Small intestine (tissue), 7 donors: Measurements from ENCODE around the gene PRKCE. TPM values are rescaled to one million over a fixed set of nuclear protein-coding genes. Genes with fewer than 3 reads are reported as not detected.
A peak's percentile ranks its signal among the peaks of the same experiment; 100 is the strongest.

Experiments used
- DNase-seq, 2 donors: peaks; one replicate each; pipeline versions ENCODE4 v3.0.0 to v3.0.0-alpha.2; 2013
- FAIRE-seq: peaks from 2 replicates; lab custom pipeline; 2012; peaks lifted over from hg19 to GRCh38; lab: Jason Lieb, UNC
- H3K27ac ChIP-seq, 3 donors: one replicate each; pipeline ENCODE4 v1.5.1; 2013; ENCODE audit warnings: low read length in 2 of 3, mild to moderate bottlenecking in 2 of 3, control low read depth in 1 of 3, inconsistent platforms in 1 of 3, low read depth in 1 of 3, moderate library complexity in 1 of 3
- H3K27me3 ChIP-seq, 3 donors: one replicate each; pipeline ENCODE4 v1.6.1; 2013; ENCODE audit warnings: low read length in 3 of 3, inconsistent platforms in 1 of 3; ENCODE audit not compliant: control insufficient read depth in 3 of 3, insufficient read depth in 3 of 3
- H3K36me3 ChIP-seq, 3 donors: one replicate each; pipeline ENCODE4 v1.6.1; 2013; ENCODE audit warnings: low read length in 3 of 3, inconsistent platforms in 1 of 3, low read depth in 1 of 3, mild to moderate bottlenecking in 1 of 3, moderate library complexity in 1 of 3; ENCODE audit not compliant: control insufficient read depth in 3 of 3, insufficient read depth in 2 of 3
- H3K4me1 ChIP-seq, 3 donors: one replicate each; pipeline ENCODE4 v1.6.1; 2013; ENCODE audit warnings: low read length in 2 of 3, inconsistent platforms in 1 of 3, low read depth in 1 of 3, mild to moderate bottlenecking in 1 of 3, moderate library complexity in 1 of 3; ENCODE audit not compliant: control insufficient read depth in 3 of 3, insufficient read depth in 2 of 3
- H3K4me3 ChIP-seq, 3 donors: one replicate each; pipeline ENCODE4 v1.5.1; 2013; ENCODE audit warnings: low read length in 3 of 3, control low read depth in 1 of 3, inconsistent platforms in 1 of 3, low read depth in 1 of 3, mild to moderate bottlenecking in 1 of 3, moderate library complexity in 1 of 3
- H3K9me3 ChIP-seq, 2 donors: one replicate each; pipeline ENCODE4 v1.6.1; 2013; ENCODE audit warnings: low read depth in 1 of 2, low read length in 1 of 2; ENCODE audit not compliant: control insufficient read depth in 2 of 2, insufficient read depth in 1 of 2
- WGBS, 3 donors: extraction: QIAGEN DNeasy Blood & Tissue Kit; methylation state at CpG; one replicate each; pipeline ENCODE4 v1.1.7; 2013; 5-methylcytosine and 5-hydroxymethylcytosine counted together
- polyA plus RNA-seq, 4 donors: library from polyadenylated mRNA; stranded (reverse) in 3 of 4; unstranded in 1 of 4; fragments of 200-250 nt in 3 of 4; fragments of 120-200 nt in 1 of 4; gene quantifications; one replicate each; pipeline versions ENCODE4 v1.2.1 to v1.2.3, GENCODE V29; 2013
- donor health status: healthy with polysubstance abuse.
- donor health status: control.
- donor health status: control.
- donor health status: Bipolar disorder and iron deficiency.
- donor health status: healthy.

PRKCE gene
- polyA plus RNA-seq, 4 donors, result 2.2 to 7.1 (median 5.4) TPM

DNA sequence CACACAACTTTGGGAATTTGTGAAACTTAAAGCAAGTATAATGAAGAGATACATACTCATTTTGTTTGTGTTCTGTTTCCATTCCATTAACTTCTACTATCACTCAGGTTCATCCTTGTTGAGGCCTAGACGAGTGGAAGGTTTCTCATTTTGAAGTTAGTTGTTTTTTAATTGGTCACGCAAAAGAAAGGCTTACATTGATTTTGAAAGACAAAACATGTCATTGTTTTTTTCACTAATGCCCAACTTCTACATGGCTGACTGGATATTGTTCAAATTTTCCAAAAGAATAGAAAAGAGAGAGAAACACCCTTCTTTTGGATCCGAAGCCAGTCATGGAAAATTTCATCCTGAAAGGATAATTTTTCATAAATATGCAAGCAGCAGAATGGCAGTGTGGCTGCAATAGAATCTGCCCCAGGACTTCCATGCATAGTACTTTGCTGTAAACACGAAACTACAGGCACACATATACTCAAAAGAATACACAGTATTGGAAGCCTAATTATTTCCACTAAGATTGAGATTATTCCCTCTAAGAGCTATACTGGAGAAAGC, 27.4 kb downstream of the PRKCE start:
- Histone ChIP-seq H3K4me1 (peaks cover 10 to 48% (median 23%) of the 10 kb centered on the region in 3 donors), H3K27ac (no peak overlapping the region), H3K27me3 (no peaks in the 10 kb centered on the region), H3K4me3 (no peak overlapping the region), H3K9me3 (no peaks in the 10 kb centered on the region), H3K36me3 (no peaks in the 10 kb centered on the region)
- WGBS, 3 donors, result 90 to 95% (median 93%) methylated on average over 4 of the region's 4 CpGs
- FAIRE-seq (no peak), DNase-seq (no peak)

DNA sequence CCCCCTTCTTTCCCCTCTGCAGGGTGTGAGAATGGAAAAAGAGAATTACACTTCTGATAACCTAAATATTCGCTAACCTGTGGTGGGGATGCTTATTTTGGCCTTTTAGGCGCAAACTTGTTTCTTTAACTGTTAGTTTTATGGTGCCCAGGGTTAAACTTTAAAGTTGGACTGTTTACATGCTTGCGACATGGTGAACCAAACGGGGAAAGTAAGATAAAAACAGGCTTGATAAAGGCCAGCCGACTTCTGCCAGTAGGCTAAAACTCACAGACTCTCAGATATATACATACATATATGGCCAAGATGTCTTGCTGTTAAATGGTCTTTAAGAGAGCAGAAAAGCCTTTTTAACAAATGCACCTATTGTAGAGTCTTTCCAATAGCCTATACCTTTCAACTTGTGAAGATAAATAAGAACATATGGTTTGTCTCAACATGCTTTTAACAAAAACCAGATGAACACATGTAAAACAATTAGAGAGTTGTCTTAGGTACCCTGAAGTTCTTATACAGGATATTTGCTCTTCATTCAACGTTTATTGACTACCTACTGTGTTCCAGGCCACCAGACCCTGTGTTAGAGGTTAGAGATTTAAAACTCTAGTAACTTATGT, 29.0 kb downstream of the PRKCE start:
- Histone ChIP-seq H3K9me3 (no peaks in the 10 kb centered on the region), H3K27ac (peak overlapping the region in 1 of 3 donors; percentile 29), H3K4me3 (no peak overlapping the region), H3K36me3 (no peaks in the 10 kb centered on the region), H3K27me3 (no peaks in the 10 kb centered on the region), H3K4me1 (peaks cover 11 to 33% (median 14%) of the 10 kb centered on the region in 3 donors)
- 18 to 58% (median 25%) methylated on average over 6 of the region's 6 CpGs for WGBS, 3 donors
- FAIRE-seq (no peak), DNase-seq (peak; percentile 46 to 56)

- H3K4me1 ChIP-seq, result peaks cover 5 to 23% (median 11%) of the 10 kb centered on the region in 3 donors
- no peaks in the 10 kb centered on the region for H3K27me3 ChIP-seq
- peak overlapping the region in 1 of 3 donors; percentile 32 for H3K27ac ChIP-seq
- H3K9me3 ChIP-seq, result no peaks in the 10 kb centered on the region
- 37 to 65% (median 40%) methylated on average over 3 of the region's 3 CpGs for WGBS, 3 donors
- FAIRE-seq, result no peak
- no peaks in the 10 kb centered on the region for H3K36me3 ChIP-seq
- no peak overlapping the region for H3K4me3 ChIP-seq
- DNase-seq, result peak; percentile 76 to 92
Observed at GRCh38 chr2:45681675-45682074, 30.2 kb downstream of the PRKCE start.

DNA sequence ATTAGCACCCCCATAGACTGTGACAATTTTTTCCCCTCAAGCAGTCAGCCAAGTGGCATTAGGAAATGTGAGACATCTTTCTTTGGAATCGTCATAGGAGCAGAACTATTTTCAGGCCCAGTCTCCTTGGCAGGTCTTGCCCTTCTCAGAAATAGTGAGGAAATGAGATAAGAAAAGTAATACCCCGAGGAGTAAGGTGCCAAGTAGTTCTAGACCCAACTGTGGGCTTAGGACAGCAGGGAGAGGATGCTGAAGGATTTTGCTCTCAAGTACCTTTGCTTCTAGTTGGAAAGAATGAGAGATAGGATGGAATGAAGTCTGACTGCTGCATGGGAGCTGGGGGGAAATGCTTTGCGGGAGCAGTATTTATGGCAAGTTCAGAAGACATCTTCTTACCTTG, 31.8 kb downstream of the PRKCE start:
- Histone ChIP-seq H3K4me1 (peaks cover 8 to 24% (median 14%) of the 10 kb centered on the region in 3 donors), H3K36me3 (no peaks in the 10 kb centered on the region), H3K4me3 (no peak overlapping the region), H3K27me3 (no peaks in the 10 kb centered on the region), H3K9me3 (no peaks in the 10 kb centered on the region), H3K27ac (no peak overlapping the region)
- FAIRE-seq (no peak), DNase-seq (no peak)
- WGBS, 3 donors, result 59 to 68% (median 60%) methylated on average over 3 of the region's 3 CpGs

GRCh38 chr2:45684756-45685155, 33.3 kb downstream of the PRKCE start:
- Histone ChIP-seq H3K4me3 (no peak overlapping the region), H3K36me3 (no peaks in the 10 kb centered on the region), H3K4me1 (peaks cover 12 to 36% (median 14%) of the 10 kb centered on the region in 3 donors), H3K27me3 (no peaks in the 10 kb centered on the region), H3K9me3 (no peaks in the 10 kb centered on the region), H3K27ac (peak overlapping the region in 1 of 3 donors; percentile 2)
- FAIRE-seq (no peak), DNase-seq (no peak)
- WGBS, 3 donors, result 69 to 72% (median 70%) methylated on average over 6 of the region's 6 CpGs

GRCh38 chr2:45685260-45685659, 33.8 kb downstream of the PRKCE start:
- no peak overlapping the region for H3K4me3 ChIP-seq
- no peak for DNase-seq
- peaks cover 13 to 33% (median 14%) of the 10 kb centered on the region in 3 donors for H3K4me1 ChIP-seq
- FAIRE-seq, result no peak
- no peaks in the 10 kb centered on the region for H3K36me3 ChIP-seq
- H3K27ac ChIP-seq, result peak overlapping the region in 1 of 3 donors; percentile 20
- 34 to 64% (median 43%) methylated on average over 3 of the region's 3 CpGs for WGBS, 3 donors
- H3K27me3 ChIP-seq, result no peaks in the 10 kb centered on the region
- no peaks in the 10 kb centered on the region for H3K9me3 ChIP-seq

- DNase-seq (no peak), FAIRE-seq (no peak)
- 95 to 98% (median 95%) methylated on average over 1 of the region's 1 CpG for WGBS, 3 donors
- Histone ChIP-seq H3K27ac (no peak overlapping the region), H3K9me3 (no peaks in the 10 kb centered on the region), H3K4me1 (peaks cover 10 to 19% (median 15%) of the 10 kb centered on the region in 3 donors), H3K27me3 (no peaks in the 10 kb centered on the region), H3K4me3 (no peak overlapping the region), H3K36me3 (no peaks in the 10 kb centered on the region)
Observed at GRCh38 chr2:45687964-45688363, 36.5 kb downstream of the PRKCE start.

DNA sequence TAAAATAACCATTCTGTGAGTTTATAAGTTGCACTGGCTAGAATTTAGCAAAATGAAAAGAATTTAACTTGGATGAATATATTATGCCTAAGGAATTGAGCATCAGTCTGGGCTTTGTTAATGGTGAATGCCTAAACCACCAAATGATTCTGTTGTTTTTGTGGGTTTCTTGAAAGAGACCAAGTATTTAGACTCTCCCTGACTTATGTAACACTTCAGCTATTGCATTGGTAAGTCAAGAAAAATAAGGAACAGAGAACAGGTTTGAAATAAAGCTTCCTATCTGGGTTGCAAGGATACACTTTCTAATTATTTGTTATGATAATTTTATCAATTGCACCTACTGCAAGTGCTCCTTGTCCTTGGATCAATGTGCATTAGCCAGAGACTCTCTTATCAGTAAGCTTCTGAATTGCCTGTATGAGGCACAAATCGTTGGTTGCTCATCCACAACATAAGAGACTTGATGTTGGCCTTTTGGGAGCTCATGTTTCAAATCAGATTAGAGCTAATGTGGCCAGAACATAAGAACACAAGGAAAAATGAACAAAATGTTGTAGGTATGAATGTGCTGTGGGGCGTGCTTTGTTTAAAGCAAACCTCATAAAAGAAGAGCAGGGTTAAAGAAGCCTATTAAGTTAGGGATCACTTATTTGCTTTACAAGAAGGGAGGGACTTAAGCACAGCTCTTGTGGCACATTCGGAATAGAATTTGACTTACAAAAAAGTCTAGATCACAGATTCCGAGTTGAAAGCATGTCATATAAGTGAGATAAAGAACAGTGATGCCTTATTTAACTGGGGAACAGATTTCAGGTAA, 37.2 kb downstream of the PRKCE start:
- no peaks in the 10 kb centered on the region for H3K36me3 ChIP-seq
- FAIRE-seq (no peak), DNase-seq (peak; percentile 65 to 79)
- H3K9me3 ChIP-seq, result no peaks in the 10 kb centered on the region
- H3K4me3 ChIP-seq, result no peak overlapping the region
- H3K27me3 ChIP-seq, result no peaks in the 10 kb centered on the region
- peak overlapping the region in 1 of 3 donors; percentile 41 for H3K27ac ChIP-seq
- H3K4me1 ChIP-seq, result peaks cover 7 to 19% (median 15%) of the 10 kb centered on the region in 3 donors
- WGBS, 3 donors, result 18 to 64% (median 33%) methylated on average over 4 of the region's 4 CpGs
